Measurements from ENCODE around the gene PWP2.
"Not testable (repeated sequence)": the region's sequence is repeated elsewhere in the genome, so short reads cannot be mapped to it uniquely, and the experiment has no call there.

- TF ChIP-seq EZH2 (IDR thresholded peaks at IDR 0.05; ENCODE audit: borderline replicate concordance, low read depth, low read length, severe bottlenecking); CTCF (IDR thresholded peaks at IDR 0.05; ENCODE audit: borderline replicate concordance, extremely low read depth, low read length, poor library complexity, severe bottlenecking): not testable (repeated sequence)
Measured at GRCh38 chr21:44107026-44107501, at the start of gene PWP2.
